ENCODE results near the gene TIGD6.

- TF ChIP-seq POLR2A (IDR thresholded peaks at IDR 0.05) (no peak), CTCF (IDR thresholded peaks at IDR 0.05) (no peak)
Measured at GRCh38 chr5:150033334-150033733, 32.9 kb upstream of the TIGD6 start.
